ENCODE measurements around the gene TNFAIP6.

TNFAIP6 gene

GRCh38 chr2:151357359-151357758 lies at the start of gene TNFAIP6:
TNFAIP6 (plus strand) TSS chr2:151357592; CDS start chr2:151357667, 75 bp downstream.
- no peak for TF ChIP-seq CTCF (IDR thresholded peaks at IDR 0.05)

GRCh38 chr2:151315381-151315903 lies 42.0 kb upstream of the TNFAIP6 start:
- TF ChIP-seq CTCF (IDR thresholded peaks at IDR 0.05) = no peak

GRCh38 chr2:151325581-151326095 lies 31.8 kb upstream of the TNFAIP6 start:
- no peak for TF ChIP-seq CTCF (IDR thresholded peaks at IDR 0.05)

GRCh38 chr2:151326554-151326953 lies 30.8 kb upstream of the TNFAIP6 start:
- TF ChIP-seq CTCF (IDR thresholded peaks at IDR 0.05) = no peak

GRCh38 chr2:151329998-151330397 lies 27.4 kb upstream of the TNFAIP6 start:
- TF ChIP-seq CTCF (IDR thresholded peaks at IDR 0.05) = no peak

- no peak for TF ChIP-seq CTCF (IDR thresholded peaks at IDR 0.05)
These were observed 24.3 kb upstream of the TNFAIP6 start for GRCh38 chr2:151333083-151333482.

GRCh38 chr2:151334082-151334815 lies 23.1 kb upstream of the TNFAIP6 start:
- TF ChIP-seq CTCF (IDR thresholded peaks at IDR 0.05) = no peak

All from LNCAP (cell line).